Upper lobe of left lung (tissue), 6 donors: ENCODE measurements around the gene LGMN. TPM values are rescaled to one million over a fixed set of nuclear protein-coding genes. Genes with fewer than 3 reads are reported as not detected.

ENCODE experiments used
- ATAC-seq, 2 donors: fragments of 200-7000 bp; cut with Tn5 transposase; one replicate each; pipeline ENCODE4 v1.9.1; 2022; ENCODE audit warnings: mild to moderate bottlenecking in 2 of 2, moderate library complexity in 2 of 2; ENCODE audit not compliant: low FRiP score in 2 of 2
- DNase-seq, 2 donors: peaks; one replicate each; pipeline ENCODE4 v3.0.0-alpha.2; 2019 to 2020
- H3K27ac ChIP-seq, 4 donors: fragments of 200-600 bp; sonication (generic); one replicate each; pipeline ENCODE4 v1.5.1; 2016 to 2019
- H3K27me3 ChIP-seq, 4 donors: fragments of 200-600 bp; sonication (generic); one replicate each; pipeline ENCODE4 v1.5.1; 2017 to 2019
- H3K36me3 ChIP-seq, 4 donors: fragments of 200-600 bp; sonication (generic); one replicate each; pipeline ENCODE4 v1.5.1; 2016 to 2019
- H3K4me1 ChIP-seq, 4 donors: fragments of 200-600 bp; sonication (generic); one replicate each; pipeline ENCODE4 v1.5.1; 2018 to 2019
- H3K4me3 ChIP-seq, 4 donors: fragments of 200-600 bp; sonication (generic); one replicate each; pipeline ENCODE4 v1.5.1; 2017 to 2019; ENCODE audit warnings: mild to moderate bottlenecking in 2 of 4, moderate library complexity in 1 of 4
- H3K9me3 ChIP-seq, 4 donors: fragments of 200-600 bp; sonication (generic); one replicate each; pipeline ENCODE4 v1.5.1; 2018 to 2019
- CTCF ChIP-seq, 6 experiments: fragments of 450-650 bp in 4 of 6; fragments of 200-600 bp in 2 of 6; sonication (generic) in 2 of 6; IDR thresholded peaks; one replicate each; pipeline ENCODE4 v1.5.1; 2016 to 2019; ENCODE audit warnings: antibody characterized with exemption in 6 of 6
- EP300 ChIP-seq, 4 donors: sonication (generic); formaldehyde crosslinking; IDR thresholded peaks; one replicate each; pipeline ENCODE4 v1.5.1; 2017; ENCODE audit warnings: antibody characterized with exemption in 4 of 4, control low read depth in 2 of 4
- POLR2A ChIP-seq, 4 donors: fragments of 450-650 bp; IDR thresholded peaks; one replicate each; pipeline ENCODE4 v1.5.1; 2016 to 2017; ENCODE audit warnings: antibody characterized with exemption in 4 of 4, mild to moderate bottlenecking in 2 of 4
- POLR2AphosphoS5 ChIP-seq, 2 donors: sonication (generic); formaldehyde crosslinking; IDR thresholded peaks; one replicate each; pipeline ENCODE4 v1.5.1; 2017; ENCODE audit warnings: antibody characterized with exemption in 2 of 2
- WGBS, 2 donors: methylation state at CpG; one replicate each; pipeline ENCODE4 v1.1.5; 2017 to 2018; 5-methylcytosine and 5-hydroxymethylcytosine counted together
- total RNA-seq, 6 donors: library from RNA; depleted of rRNA in 4 of 6; stranded (reverse); fragments of >200 nt in 4 of 6; gene quantifications; one replicate each; pipeline versions ENCODE4 v1.1.0 to v1.2.1, GENCODE V29; 2016 to 2021
- donor health status: DM: no; HTN: no; CAD: no; lungs with moderate emphysema.
- donor health status: DM: no; HTN: yes; CAD: no; lungs with severe emphysema.

The LGMN gene
- total RNA-seq, 6 donors from 2014 or later: 53.4 to 222 (median 123) TPM

DNA sequence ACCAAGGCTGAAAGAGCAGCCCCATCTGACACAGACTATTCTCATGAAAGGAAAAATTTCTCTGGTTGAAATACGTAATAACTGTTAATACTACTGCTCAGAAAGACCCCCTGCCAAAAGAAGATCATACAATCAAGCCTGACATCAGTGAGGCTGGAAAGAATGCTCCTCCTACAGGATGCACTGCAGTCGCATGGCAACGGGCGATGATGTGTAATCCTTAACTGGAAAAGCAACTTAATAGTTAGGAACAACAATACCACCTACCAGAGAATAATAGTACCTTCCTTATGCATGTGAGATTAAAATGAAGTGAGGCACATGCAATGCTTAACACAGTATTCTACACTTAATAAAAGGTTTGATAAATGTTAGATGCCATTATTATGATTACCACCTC, 44.5 kb upstream of the LGMN start:
- H3K36me3 ChIP-seq: peaks cover 0 to 9% (median 5%) of the 10 kb centered on the region in 4 donors
- ATAC-seq (no peak), DNase-seq (no peak)
- H3K4me3 ChIP-seq: no peak overlapping the region
- WGBS, 2 donors: 57 to 74% methylated on average over 4 of the region's 4 CpGs
- peak overlapping the region in 1 of 4 donors; percentile 78 for H3K27ac ChIP-seq
- H3K4me1 ChIP-seq: peaks cover 17 to 28% (median 19%) of the 10 kb centered on the region in 4 donors
- TF ChIP-seq CTCF (IDR thresholded peaks at IDR 0.05) (no peak), POLR2A (IDR thresholded peaks at IDR 0.05) (no peak), POLR2AphosphoS5 (IDR thresholded peaks at IDR 0.05) (no peak), EP300 (IDR thresholded peaks at IDR 0.05) (no peak)
- no peaks in the 10 kb centered on the region for H3K27me3 ChIP-seq
- H3K9me3 ChIP-seq: peaks cover 4 to 19% (median 7%) of the 10 kb centered on the region in 4 donors

GRCh38 chr14:92789457-92790089, 41.1 kb upstream of the LGMN start:
- H3K4me1 ChIP-seq: peaks cover 0 to 10% (median 5%) of the 10 kb centered on the region in 4 donors
- no peak for DNase-seq
- no peak for ATAC-seq
- H3K27ac ChIP-seq: no peak overlapping the region
- TF ChIP-seq EP300 (IDR thresholded peaks at IDR 0.05) (no peak), POLR2A (IDR thresholded peaks at IDR 0.05) (no peak), CTCF (IDR thresholded peaks at IDR 0.05) (no peak), POLR2AphosphoS5 (IDR thresholded peaks at IDR 0.05) (no peak)
- H3K9me3 ChIP-seq: peaks cover 4 to 19% (median 7%) of the 10 kb centered on the region in 4 donors
- H3K36me3 ChIP-seq: no peaks in the 10 kb centered on the region
- H3K27me3 ChIP-seq: no peaks in the 10 kb centered on the region
- H3K4me3 ChIP-seq: no peak overlapping the region

DNA sequence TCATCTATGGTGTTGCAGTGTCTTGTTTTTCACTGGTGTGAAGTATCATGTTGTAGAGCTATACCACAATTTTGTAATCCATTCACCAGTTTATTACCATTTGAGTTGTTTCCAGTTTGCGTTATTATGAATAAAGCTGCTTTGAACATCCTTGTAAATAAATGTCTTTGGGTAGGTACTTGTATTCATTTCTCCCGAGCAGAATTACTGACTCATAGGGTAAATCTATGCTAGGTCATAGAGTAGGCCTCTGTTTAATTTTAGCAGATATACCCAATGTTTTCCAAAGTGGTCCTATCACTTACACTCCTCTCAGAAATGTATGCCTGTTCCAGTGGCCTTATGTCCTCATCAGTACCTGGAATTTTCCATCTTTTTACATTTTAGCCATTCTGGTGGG, 39.1 kb upstream of the LGMN start:
- WGBS, 2 donors: 88 to 95% methylated on average over 2 of the region's 2 CpGs
- Histone ChIP-seq H3K27me3 (no peaks in the 10 kb centered on the region), H3K4me3 (no peak overlapping the region), H3K36me3 (no peaks in the 10 kb centered on the region), H3K27ac (no peak overlapping the region), H3K4me1 (no peaks in the 10 kb centered on the region), H3K9me3 (peaks cover 4 to 19% (median 7%) of the 10 kb centered on the region in 4 donors)
- DNase-seq: no peak
- TF ChIP-seq EP300 (IDR thresholded peaks at IDR 0.05): no peak
- no peak for TF ChIP-seq CTCF (IDR thresholded peaks at IDR 0.05)
- no peak for TF ChIP-seq POLR2AphosphoS5 (IDR thresholded peaks at IDR 0.05)
- no peak for TF ChIP-seq POLR2A (IDR thresholded peaks at IDR 0.05)
- ATAC-seq: no peak

- no peaks in the 10 kb centered on the region for H3K36me3 ChIP-seq
- DNase-seq: no peak
- WGBS, 2 donors: 71 to 88% methylated on average over 1 of the region's 1 CpG
- peaks cover 4 to 19% (median 7%) of the 10 kb centered on the region in 4 donors for H3K9me3 ChIP-seq
- H3K27ac ChIP-seq: peak overlapping the region; percentile 11 to 27 (median 24)
- no peaks in the 10 kb centered on the region for H3K4me1 ChIP-seq
- no peak overlapping the region for H3K4me3 ChIP-seq
- TF ChIP-seq EP300 (IDR thresholded peaks at IDR 0.05): no peak
- ATAC-seq: no peak
- no peaks in the 10 kb centered on the region for H3K27me3 ChIP-seq
Measured at GRCh38 chr14:92786427-92786756, 38.0 kb upstream of the LGMN start.

- Histone ChIP-seq H3K27ac (peak overlapping the region; percentile 11 to 27 (median 24)), H3K4me3 (no peak overlapping the region), H3K36me3 (no peaks in the 10 kb centered on the region), H3K9me3 (peaks cover 4 to 19% (median 7%) of the 10 kb centered on the region in 4 donors), H3K4me1 (no peaks in the 10 kb centered on the region), H3K27me3 (no peaks in the 10 kb centered on the region)
- 60 to 65% methylated on average over 6 of the region's 6 CpGs for WGBS, 2 donors
- peak; percentile 43 to 81 for ATAC-seq
- DNase-seq: no peak
- TF ChIP-seq CTCF (IDR thresholded peaks at IDR 0.05): no peak
- TF ChIP-seq POLR2A (IDR thresholded peaks at IDR 0.05): no peak
- TF ChIP-seq POLR2AphosphoS5 (IDR thresholded peaks at IDR 0.05): no peak
- TF ChIP-seq EP300 (IDR thresholded peaks at IDR 0.05): no peak
Measured at GRCh38 chr14:92785667-92786426, 37.4 kb upstream of the LGMN start.
